HCT116 (cell line): ENCODE measurements around the gene LCP1. TPM values are rescaled to one million over a fixed set of nuclear protein-coding genes. Genes with fewer than 3 reads are reported as not detected.

Experiments
- ATAC-seq: fragments of 200-7000 bp; cut with Tn5 transposase; 2 replicates; pipeline ENCODE4 v1.9.1; 2020; ENCODE audit warnings: mild to moderate bottlenecking, moderate library complexity
- BruUV-seq: library from RNA; stranded (reverse); fragments of 400-500 nt; replicated peaks from 2 replicates; lab custom pipeline; 2021; lab: Mats Ljungman, UMichigan
- CTCF ChIA-PET: fragments of 300-600 bp; sonication (Branson Sonifier 250); formaldehyde crosslinking; loops from one replicate; lab custom pipeline; 2021; ENCODE audit warnings: antibody characterized with exemption; lab: Charles Lee
- POLR2A ChIA-PET: fragments of 300-600, 350-600 bp; sonication (Branson Sonifier 250); formaldehyde crosslinking; loops from one replicate; lab custom pipeline; 2021; ENCODE audit warnings: antibody characterized with exemption; lab: Charles Lee
- RAD21 ChIA-PET, 2 experiments: fragments of 300-600 bp; sonication (Branson Sonifier 250); formaldehyde crosslinking; loops; one replicate each; lab custom pipeline; 2023; ENCODE audit warnings: low total read pairs in 2 of 2; ENCODE audit not compliant: uncharacterized antibody in 2 of 2, unreplicated experiment in 2 of 2, low non-redundant PET in 1 of 2; lab: Charles Lee
- DNase-seq: peaks from one replicate; pipeline ENCODE4 v3.0.0-alpha.2; 2010; ENCODE audit warnings: low read depth, low spot score
- H2AFZ ChIP-seq: fragments of 200-600 bp; shearing (Covaris generic), sonication (generic); 2 replicates; pipeline ENCODE4 v1.6.1; 2017; ENCODE audit warnings: low read depth, mixed run types, mixed read lengths, antibody characterized with exemption, low read length; ENCODE audit not compliant: poor library complexity, severe bottlenecking
- H3K27ac ChIP-seq: 2 replicates; pipeline ENCODE4 v1.5.1; 2012; ENCODE audit warnings: low read depth, low read length
- H3K27me3 ChIP-seq: fragments of 200-600 bp; sonication (generic); 2 replicates; pipeline ENCODE4 v1.6.1; 2016; ENCODE audit warnings: mixed run types, low read length, mixed read lengths; ENCODE audit not compliant: insufficient read depth
- H3K36me3 ChIP-seq, 2 experiments: fragments of 200-500 bp in 1 of 2; fragments of 200-600 bp in 1 of 2; sonication (Bioruptor generic) in 1 of 2; sonication (generic) in 1 of 2; 2 replicates each; pipeline versions ENCODE4 v1.5.1 to v1.6.1; 2014 to 2016; ENCODE audit warnings: low read length in 2 of 2, inconsistent platforms in 1 of 2, mixed read lengths in 1 of 2, mixed run types in 1 of 2; ENCODE audit not compliant: insufficient read depth in 2 of 2, control insufficient read depth in 1 of 2
- H3K4me1 ChIP-seq, 2 experiments: fragments of 200-600 bp in 1 of 2; sonication (generic) in 1 of 2; 2 replicates each; pipeline versions ENCODE4 v1.5.1 to v1.6.1; 2012 to 2017; ENCODE audit warnings: low read length in 2 of 2, inconsistent platforms in 1 of 2, mild to moderate bottlenecking in 1 of 2, mixed read lengths in 1 of 2, mixed run types in 1 of 2, moderate library complexity in 1 of 2; ENCODE audit not compliant: insufficient read depth in 2 of 2, control insufficient read depth in 1 of 2
- H3K4me2 ChIP-seq: fragments of 200-600 bp; sonication (generic); 2 replicates; pipeline ENCODE4 v1.6.1; 2017; ENCODE audit warnings: mixed run types, low read length, mixed read lengths
- H3K4me3 ChIP-seq, 2 experiments: fragments of 200-600 bp in 1 of 2; sonication (generic) in 1 of 2; replicated peaks in 1 of 2; 2 replicates each; pipeline ENCODE4 v1.5.1; 2011 to 2016; ENCODE audit warnings: low read length in 2 of 2, control low read depth in 1 of 2, low read depth in 1 of 2, mild to moderate bottlenecking in 1 of 2, mixed read lengths in 1 of 2, mixed run types in 1 of 2
- H3K79me2 ChIP-seq: fragments of 200-600 bp; sonication (generic); 2 replicates; pipeline ENCODE4 v1.6.1; 2017; ENCODE audit warnings: mild to moderate bottlenecking, mixed run types, low read length, moderate library complexity, mixed read lengths; ENCODE audit not compliant: insufficient read depth
- H3K9ac ChIP-seq: fragments of 200-600 bp; sonication (generic); 2 replicates; pipeline ENCODE4 v1.6.1; 2016; ENCODE audit warnings: low read length, mixed read lengths
- H3K9me2 ChIP-seq: fragments of 200-600 bp; sonication (generic), shearing (Covaris generic); 2 replicates; pipeline ENCODE4 v1.6.1; 2017; ENCODE audit warnings: mixed run types, mild to moderate bottlenecking, moderate library complexity; ENCODE audit not compliant: insufficient read depth
- H3K9me3 ChIP-seq, 2 experiments: fragments of 200-500 bp in 1 of 2; fragments of 200-600 bp in 1 of 2; sonication (Bioruptor generic) in 1 of 2; sonication (generic) in 1 of 2; 2 replicates each; pipeline ENCODE4 v1.6.1; 2014 to 2017; ENCODE audit warnings: low read length in 2 of 2, mixed read lengths in 2 of 2, inconsistent platforms in 1 of 2, low read depth in 1 of 2, mild to moderate bottlenecking in 1 of 2, mixed run types in 1 of 2, moderate library complexity in 1 of 2; ENCODE audit not compliant: control insufficient read depth in 1 of 2, insufficient read depth in 1 of 2
- H4K20me1 ChIP-seq: fragments of 200-600 bp; sonication (generic), shearing (Covaris generic); 2 replicates; pipeline ENCODE4 v1.6.1; 2017; ENCODE audit warnings: mixed run types, mild to moderate bottlenecking, moderate library complexity; ENCODE audit not compliant: insufficient read depth
- CTCF ChIP-seq, 3 experiments: fragments of 200-600 bp in 1 of 3; sonication (generic) in 1 of 3; IDR thresholded peaks in 2 of 3; conservative IDR thresholded peaks in 1 of 3; 2 replicates each; pipeline ENCODE4 v1.5.1; 2012 to 2017; ENCODE audit warnings: low read depth in 2 of 3, low read length in 2 of 3, antibody characterized with exemption in 1 of 3, borderline replicate concordance in 1 of 3, control low read depth in 1 of 3, mild to moderate bottlenecking in 1 of 3, mixed read lengths in 1 of 3, mixed run types in 1 of 3, moderate library complexity in 1 of 3; ENCODE audit not compliant: insufficient read depth in 1 of 3
- ELF1 ChIP-seq: IDR thresholded peaks from 2 replicates; pipeline ENCODE4 v1.6.1; 2012; ENCODE audit warnings: low read depth, borderline replicate concordance
- EZH2 ChIP-seq: fragments of 200-600 bp; sonication (generic); IDR thresholded peaks from 2 replicates; pipeline ENCODE4 v1.6.1; 2017; ENCODE audit warnings: antibody characterized with exemption, mixed run types
- JUND ChIP-seq: IDR thresholded peaks from 2 replicates; pipeline ENCODE4 v1.6.1; 2012
- POLR2AphosphoS5 ChIP-seq: IDR thresholded peaks from 2 replicates; pipeline ENCODE4 v1.6.1; 2011; ENCODE audit warnings: mild to moderate bottlenecking, low read depth, low read length, moderate library complexity
- SIN3A ChIP-seq: IDR thresholded peaks from 2 replicates; pipeline ENCODE4 v1.6.1; 2012; ENCODE audit warnings: low read depth
- TCF7L2 ChIP-seq: IDR thresholded peaks from 2 replicates; pipeline ENCODE4 v1.7.0; 2011; ENCODE audit warnings: borderline replicate concordance, inconsistent platforms; ENCODE audit not compliant: insufficient read depth, insufficient read length; ENCODE audit errors: extremely low read depth
- intact Hi-C: fragments of 100-400 bp; cut with micrococcal nuclease; formaldehyde crosslinking; loops from 2 replicates; pipeline ENCODE4 v1.10.0; 2022
- total RNA-seq: library from RNA; stranded (reverse); gene quantifications from one replicate; pipeline ENCODE4 v1.2.1, GENCODE V29; 2021; ENCODE audit not compliant: unreplicated experiment

The LCP1 gene
- total RNA-seq, 1 experiment from 2014 or later, result 2.2 TPM

GRCh38 chr13:46145135-46145534 lies 36.8 kb downstream of the LCP1 start (continued):
- no peak for TF ChIP-seq CTCF (IDR thresholded peaks at IDR 0.05 in 2 of 3, conservative IDR thresholded peaks at IDR 0.05 in 1 of 3; ENCODE audit: borderline replicate concordance in 1 of 3, insufficient read depth in 1 of 3, low read depth in 2 of 3, low read length in 2 of 3)
- TF ChIP-seq TCF7L2, result no peak
- no peak for TF ChIP-seq SIN3A
- TF ChIP-seq, all 23 proteins: peak for 0

- no peak overlapping the region for H3K4me3 ChIP-seq
- H4K20me1 ChIP-seq, result no peaks in the 10 kb centered on the region
- no peaks in the 10 kb centered on the region for H3K36me3 ChIP-seq
- H2AFZ ChIP-seq, result no peak overlapping the region
- peaks cover 5% of the 10 kb centered on the region; the same call in 1 of the 2 replicates for H3K27me3 ChIP-seq
- ChIA-PET POLR2A (no interaction called here), RAD21 (no interaction called here), CTCF (no interaction called here)
- intact Hi-C loops, result no loop called here
- DNase-seq (no peak), ATAC-seq (no peak)
- no peak overlapping the region for H3K4me2 ChIP-seq
- H3K27ac ChIP-seq, result no peak overlapping the region
- no TSS peak for BruUV-seq
- no peaks in the 10 kb centered on the region for H3K9me3 ChIP-seq
- TF ChIP-seq POLR2AphosphoS5 (no peak), ELF1 (no peak), SIN3A (no peak), CTCF (IDR thresholded peaks at IDR 0.05 in 2 of 3, conservative IDR thresholded peaks at IDR 0.05 in 1 of 3; ENCODE audit: borderline replicate concordance in 1 of 3, insufficient read depth in 1 of 3, low read depth in 2 of 3, low read length in 2 of 3) (no peak), EZH2 (no peak), TCF7L2 (no peak), JUND (no peak)
- H3K4me1 ChIP-seq, result no peaks in the 10 kb centered on the region
- H3K9me2 ChIP-seq, result no peaks in the 10 kb centered on the region
- H3K9ac ChIP-seq, result no peak overlapping the region
- H3K79me2 ChIP-seq, result no peaks in the 10 kb centered on the region
Measured at GRCh38 chr13:46143184-46143701, 38.7 kb downstream of the LCP1 start.
